ENCODE data around the gene LIPG. TPM values are rescaled to one million over a fixed set of nuclear protein-coding genes. Genes with fewer than 3 reads are reported as not detected.

Gene LIPG
- total RNA-seq, result 6.9 TPM

GRCh38 chr18:49561289-49562193 is at the start of gene LIPG:
LIPG (plus strand) TSS chr18:49562057; CDS start chr18:49562309, 252 bp downstream.

Other genes starting within 250 kb of the LIPG start
- 133 TPM for gene DYM, start 101.4 kb upstream of the LIPG start, total RNA-seq
- gene C18orf32, start 74.8 kb upstream of the LIPG start, total RNA-seq, result 88.8 TPM
- 978 TPM for gene RPL17, start 69.6 kb upstream of the LIPG start, total RNA-seq